HepG2 (cell line): ENCODE data around the gene CCDC91. TPM values are rescaled to one million over a fixed set of nuclear protein-coding genes. Genes with fewer than 3 reads are reported as not detected.

Experiments used
- ATAC-seq: fragments of 200-7000 bp; cut with Tn5 transposase; 3 replicates; pipeline ENCODE4 v1.9.1; 2020; ENCODE audit warnings: mild to moderate bottlenecking, moderate library complexity
- BruUV-seq: library from RNA; stranded (reverse); fragments of 400-500 nt; replicated peaks from 2 replicates; lab custom pipeline; 2021; lab: Mats Ljungman, UMichigan
- CTCF ChIA-PET: fragments of 300-600 bp; formaldehyde crosslinking; extraction: SDS; loops from one replicate; lab custom pipeline; 2021; ENCODE audit warnings: low total read pairs, inconsistent platforms, low intra/inter-chr PET ratio; lab: Yijun Ruan, JAX
- POLR2A ChIA-PET: fragments of 350-600 bp; sonication (Branson Sonifier 250); formaldehyde crosslinking; loops from one replicate; lab custom pipeline; 2020; ENCODE audit warnings: antibody characterized with exemption, inconsistent platforms; lab: Yijun Ruan, JAX
- DNase-seq: peaks from one replicate; pipeline ENCODE4 v3.0.0-alpha.2; 2015; ENCODE audit warnings: low spot score
- FAIRE-seq: peaks from 3 replicates; lab custom pipeline; 2011; peaks lifted over from hg19 to GRCh38; lab: Jason Lieb, UNC
- H2AFZ ChIP-seq: one replicate; pipeline ENCODE4 v1.6.1; 2011; ENCODE audit warnings: low read length, inconsistent platforms
- H3K27ac ChIP-seq: fragments of 300-600 bp; 3 replicates; pipeline ENCODE4 v1.8.0; 2011; ENCODE audit warnings: mixed run types, mild to moderate bottlenecking, mixed read lengths, low read length, inconsistent platforms; ENCODE audit not compliant: insufficient read depth; ENCODE audit errors: extremely low read length
- H3K27me3 ChIP-seq, 2 experiments: fragments of 200-600 bp in 1 of 2; 2 replicates in 1 of 2; 3 replicates in 1 of 2; pipeline versions ENCODE4 v1.6.0 to v1.8.0; 2011; ENCODE audit warnings: low read length in 2 of 2, mild to moderate bottlenecking in 2 of 2, moderate library complexity in 2 of 2, inconsistent platforms in 1 of 2; ENCODE audit not compliant: insufficient read depth in 2 of 2, control insufficient read depth in 1 of 2
- H3K36me3 ChIP-seq, 2 experiments: fragments of 200-600 bp in 1 of 2; replicated peaks in 1 of 2; 2 replicates in 1 of 2; 3 replicates in 1 of 2; pipeline versions ENCODE4 v1.5.1 to v1.8.0; 2011; ENCODE audit warnings: low read length in 2 of 2, inconsistent platforms in 1 of 2; ENCODE audit not compliant: insufficient read depth in 2 of 2, control insufficient read depth in 1 of 2
- H3K4me1 ChIP-seq: 2 replicates; pipeline ENCODE4 v1.5.1; 2012; ENCODE audit warnings: low read length, inconsistent platforms; ENCODE audit not compliant: insufficient read depth
- H3K4me2 ChIP-seq: 2 replicates; pipeline ENCODE4 v1.6.0; 2011; ENCODE audit warnings: low read depth, low read length, inconsistent platforms
- H3K4me3 ChIP-seq, 3 experiments: fragments of 200-600 bp in 1 of 3; sonication (generic), shearing (Covaris generic) in 1 of 3; replicated peaks in 1 of 3; 2 replicates each; pipeline ENCODE4 v1.5.1; 2011 to 2016; ENCODE audit warnings: low read length in 3 of 3, inconsistent platforms in 2 of 3, low read depth in 2 of 3, mild to moderate bottlenecking in 2 of 3, control low read depth in 1 of 3, mixed read lengths in 1 of 3; ENCODE audit not compliant: insufficient read depth in 1 of 3
- H3K79me2 ChIP-seq: one replicate; pipeline ENCODE4 v1.6.1; 2011; ENCODE audit warnings: low read length, inconsistent platforms; ENCODE audit not compliant: insufficient read depth
- H3K9ac ChIP-seq: 2 replicates; pipeline ENCODE4 v1.6.0; 2011; ENCODE audit warnings: mild to moderate bottlenecking, low read depth, low read length, inconsistent platforms; ENCODE audit not compliant: insufficient read depth
- H3K9me3 ChIP-seq: 2 replicates; pipeline ENCODE4 v1.5.1; 2012; ENCODE audit warnings: mild to moderate bottlenecking, low read length
- H4K20me1 ChIP-seq: 2 replicates; pipeline ENCODE4 v1.6.0; 2011; ENCODE audit warnings: inconsistent platforms, mild to moderate bottlenecking, low read length, moderate library complexity; ENCODE audit not compliant: insufficient read depth
- SIX1 ChIP-seq: sonication (generic); formaldehyde crosslinking; IDR thresholded peaks from 2 replicates; pipeline ENCODE4 v1.4.0; 2020; ENCODE audit warnings: missing genetic modification reagents, borderline replicate concordance
- ZBTB1 ChIP-seq: sonication (generic); formaldehyde crosslinking; IDR thresholded peaks from 2 replicates; pipeline ENCODE4 v1.4.0; 2020; ENCODE audit warnings: missing genetic modification reagents, borderline replicate concordance
- ZFP41 ChIP-seq: sonication (generic); formaldehyde crosslinking; IDR thresholded peaks from 2 replicates; pipeline ENCODE4 v1.4.0; 2020; ENCODE audit warnings: mild to moderate bottlenecking, missing genetic modification reagents, borderline replicate concordance
- ZNF12 ChIP-seq: sonication (generic); formaldehyde crosslinking; IDR thresholded peaks from 2 replicates; pipeline ENCODE4 v1.5.0; 2020; ENCODE audit warnings: missing genetic modification reagents
- ZNF510 ChIP-seq: sonication (generic); formaldehyde crosslinking; IDR thresholded peaks from 2 replicates; pipeline ENCODE4 v1.4.0; 2020; ENCODE audit warnings: low read depth, mild to moderate bottlenecking, missing genetic modification reagents
- ZNF704 ChIP-seq: sonication (generic); formaldehyde crosslinking; IDR thresholded peaks from 2 replicates; pipeline ENCODE4 v1.8.1; 2023; ENCODE audit warnings: mild to moderate bottlenecking, inconsistent platforms, moderate library complexity, missing genetic modification reagents, borderline replicate concordance
- ZNF710 ChIP-seq: sonication (generic); formaldehyde crosslinking; IDR thresholded peaks from 2 replicates; pipeline ENCODE4 v1.5.0; 2020; ENCODE audit warnings: mild to moderate bottlenecking, missing genetic modification reagents, borderline replicate concordance
- ZNF713 ChIP-seq: sonication (generic); formaldehyde crosslinking; IDR thresholded peaks from 2 replicates; pipeline ENCODE4 v1.4.0; 2020; ENCODE audit warnings: mild to moderate bottlenecking, missing genetic modification reagents
- ZNF773 ChIP-seq: sonication (generic); formaldehyde crosslinking; IDR thresholded peaks from 2 replicates; pipeline ENCODE4 v1.4.0; 2020; ENCODE audit warnings: missing genetic modification reagents, borderline replicate concordance
- WGBS: methylation state at CpG from one replicate; pipeline ENCODE4 v1.1.6; 2017; ENCODE audit warnings: low lambda C conversion rate; 5-methylcytosine and 5-hydroxymethylcytosine counted together
- in situ Hi-C: cut with HindIII; loops from 2 replicates; pipeline ENCODE4 v1.10.0; 2017; ENCODE audit warnings: low pct_unique_long_range_greater_than_20kb; ENCODE audit not compliant: extremely low pct_ligation_motif_present
- intact Hi-C: fragments of 100-400 bp; cut with micrococcal nuclease; formaldehyde crosslinking; loops from one replicate; pipeline ENCODE4 v1.10.0; 2022; ENCODE audit not compliant: unreplicated experiment
- polyA plus RNA-seq, 8 experiments: library from polyadenylated mRNA; depleted of rRNA in 3 of 8; stranded (reverse) in 7 of 8; unstranded in 1 of 8; fragments of >200 nt; fragmentation: Illumina TruSeq in 4 of 8; extraction: Trizol in 4 of 8; gene quantifications; 2 replicates each; pipeline versions ENCODE4 v1.2.1 to v1.2.3, GENCODE V29; 2011 to 2016; ENCODE audit warnings: low read depth in 4 of 8, missing spikeins in 1 of 8, mixed read lengths in 1 of 8; ENCODE audit not compliant: insufficient read depth in 1 of 8
- total RNA-seq, 5 experiments: library from RNA; depleted of rRNA; stranded (reverse); fragments of >200 nt; fragmentation: Illumina TruSeq; extraction: Trizol; gene quantifications; 2 replicates each; pipeline ENCODE4 v1.2.3, GENCODE V29; 2016; ENCODE audit warnings: low read depth in 1 of 5

The CCDC91 gene
- total and polyA plus RNA-seq, 2 of the 13 experiments (the other 11 are each of a cell fraction or from before 2014, with no cell fraction given): 9.8 to 15.8 TPM

GRCh38 chr12:28223025-28223554 is 32.8 kb downstream of the CCDC91 start:
- Histone ChIP-seq H3K36me3 (no peaks in the 10 kb centered on the region), H3K27me3 (no peaks in the 10 kb centered on the region), H3K4me1 (no peaks in the 10 kb centered on the region), H3K4me3 (no peak overlapping the region), H3K9ac (no peak overlapping the region), H4K20me1 (no peaks in the 10 kb centered on the region), H3K79me2 (peaks cover 4% of the 10 kb centered on the region), H3K9me3 (peaks cover 13% of the 10 kb centered on the region; the same call in 1 of the 2 replicates), H3K27ac (no peak overlapping the region), H3K4me2 (no peak overlapping the region), H2AFZ (no peak overlapping the region)
- ATAC-seq (no peak), FAIRE-seq (no peak), DNase-seq (no peak)
- BruUV-seq: no TSS peak
- intact Hi-C loops: no loop called here
- 85% methylated on average over 3 of the region's 3 CpGs for WGBS
- in situ Hi-C loops: no loop called here
- CTCF ChIA-PET: no interaction called here
- POLR2A ChIA-PET: no interaction called here
- TF ChIP-seq ZNF510 (CRISPR knock-in tag): no peak
- no peak for TF ChIP-seq ZNF12
- TF ChIP-seq ZNF710 (CRISPR knock-in tag): no peak
- TF ChIP-seq ZNF713 (CRISPR knock-in tag): no peak
- no peak for TF ChIP-seq ZBTB1 (CRISPR knock-in tag)
- TF ChIP-seq ZNF773 (CRISPR knock-in tag): no peak
- TF ChIP-seq ZNF704: no peak
- TF ChIP-seq SIX1 (CRISPR knock-in tag): no peak
- no peak for TF ChIP-seq ZFP41 (CRISPR knock-in tag)
- TF ChIP-seq, all 625 proteins: peak for 0
